NT2/D1 (cell line): ENCODE data around the gene RNF32.

ENCODE experiments used
- DNase-seq: peaks from one replicate; pipeline ENCODE4 v3.0.0-alpha.2; 2011; ENCODE audit warnings: low read depth, low spot score
- H3K27me3 ChIP-seq: 2 replicates; pipeline ENCODE4 v1.6.0; 2011; ENCODE audit warnings: mild to moderate bottlenecking; ENCODE audit not compliant: insufficient read length, insufficient read depth
- H3K36me3 ChIP-seq: 2 replicates; pipeline ENCODE4 v1.6.1; 2011; ENCODE audit warnings: mild to moderate bottlenecking, low read length, mixed read lengths; ENCODE audit not compliant: insufficient read depth, insufficient read length
- H3K4me1 ChIP-seq: 2 replicates; pipeline ENCODE4 v1.5.1; 2011; ENCODE audit not compliant: insufficient read depth, insufficient read length
- H3K4me3 ChIP-seq: 2 replicates; pipeline ENCODE4 v1.5.1; 2011; ENCODE audit warnings: low read depth; ENCODE audit not compliant: insufficient read length
- H3K9ac ChIP-seq: 2 replicates; pipeline ENCODE4 v1.6.0; 2011; ENCODE audit warnings: low read depth; ENCODE audit not compliant: insufficient read length
- H3K9me3 ChIP-seq: 2 replicates; pipeline ENCODE4 v1.5.1; 2011; ENCODE audit warnings: mild to moderate bottlenecking, low read length; ENCODE audit not compliant: insufficient read depth
- SUZ12 ChIP-seq: IDR thresholded peaks from 2 replicates; pipeline ENCODE4 v1.6.1; 2011; ENCODE audit not compliant: insufficient read length, insufficient read depth; ENCODE audit errors: extremely low read depth
- YY1 ChIP-seq: IDR thresholded peaks from 2 replicates; pipeline ENCODE4 v1.6.1; 2011; ENCODE audit not compliant: insufficient read length, insufficient read depth
- ZNF274 ChIP-seq: IDR thresholded peaks from 2 replicates; pipeline ENCODE4 v1.6.1; 2011; ENCODE audit warnings: mild to moderate bottlenecking, low read depth, low read length

Gene RNF32

DNA sequence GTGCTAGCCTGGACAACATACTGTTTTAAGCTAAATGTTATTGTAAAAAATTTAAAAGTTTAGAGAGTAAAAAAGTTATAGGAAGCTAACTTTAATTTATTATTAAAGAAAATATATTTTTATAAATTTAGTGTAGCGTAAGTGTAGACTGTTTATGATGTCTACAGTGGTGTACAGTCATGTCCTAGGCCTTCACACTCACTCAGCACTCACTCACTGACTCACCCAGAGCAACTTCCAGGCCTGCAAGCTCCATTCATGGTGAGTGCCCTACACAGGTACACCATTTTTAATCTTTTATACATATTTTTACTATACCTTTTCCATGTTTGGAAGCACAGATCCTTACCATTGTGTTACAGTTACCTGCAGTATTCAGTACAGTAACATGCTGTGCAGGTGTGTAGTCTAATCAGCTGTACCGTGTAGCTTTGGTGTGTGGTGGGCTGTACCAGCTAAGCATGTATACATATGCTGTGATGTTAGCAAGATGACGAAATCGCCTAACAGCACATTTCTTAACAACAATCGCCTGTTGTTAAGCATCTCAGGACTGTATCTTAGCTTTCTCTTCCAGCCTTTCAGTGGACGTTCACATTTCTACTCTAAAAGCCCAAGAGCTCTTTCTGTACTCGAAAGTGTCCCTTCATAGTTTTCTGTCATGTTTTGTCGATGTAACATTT is 12.5 kb downstream of the RNF32 start:
- H3K36me3 ChIP-seq = no peaks in the 10 kb centered on the region
- TF ChIP-seq ZNF274 (no peak), YY1 (no peak), SUZ12 (no peak)
- no peaks in the 10 kb centered on the region for H3K4me1 ChIP-seq
- H3K9me3 ChIP-seq = peaks cover 7% of the 10 kb centered on the region; the same call in 1 of the 2 replicates
- H3K9ac ChIP-seq = no peak overlapping the region
- H3K27me3 ChIP-seq = no peaks in the 10 kb centered on the region
- DNase-seq = no peak
- no peak overlapping the region for H3K4me3 ChIP-seq

- H3K4me3 ChIP-seq = no peak overlapping the region
- TF ChIP-seq ZNF274 = no peak
- no peak for TF ChIP-seq YY1
- no peak for TF ChIP-seq SUZ12
These were observed 14.1 kb downstream of the RNF32 start for GRCh38 chr7:156654511-156655234.

GRCh38 chr7:156655251-156655650 is 14.7 kb downstream of the RNF32 start:
- no peaks in the 10 kb centered on the region for H3K4me1 ChIP-seq
- peaks cover 4% of the 10 kb centered on the region; the same call in 1 of the 2 replicates for H3K9me3 ChIP-seq
- TF ChIP-seq YY1 (no peak), SUZ12 (no peak), ZNF274 (no peak)
- no peaks in the 10 kb centered on the region for H3K27me3 ChIP-seq
- H3K4me3 ChIP-seq = no peak overlapping the region
- H3K36me3 ChIP-seq = no peaks in the 10 kb centered on the region
- no peak overlapping the region for H3K9ac ChIP-seq
- no peak for DNase-seq

More at GRCh38 chr7:156654511-156655234, 14.1 kb downstream of the RNF32 start:
- H3K4me1 ChIP-seq = no peaks in the 10 kb centered on the region
- H3K9ac ChIP-seq = no peak overlapping the region
- H3K9me3 ChIP-seq = peaks cover 7% of the 10 kb centered on the region; the same call in 1 of the 2 replicates
- no peaks in the 10 kb centered on the region for H3K27me3 ChIP-seq
- no peak for DNase-seq
- no peaks in the 10 kb centered on the region for H3K36me3 ChIP-seq

- TF ChIP-seq SUZ12 (no peak), ZNF274 (no peak), YY1 (no peak)
- H3K27me3 ChIP-seq = no peaks in the 10 kb centered on the region
- no peak overlapping the region for H3K4me3 ChIP-seq
- no peak overlapping the region for H3K9ac ChIP-seq
- no peaks in the 10 kb centered on the region for H3K36me3 ChIP-seq
- no peaks in the 10 kb centered on the region for H3K4me1 ChIP-seq
- H3K9me3 ChIP-seq = no peaks in the 10 kb centered on the region
- DNase-seq = no peak
These were observed 15.4 kb downstream of the RNF32 start for GRCh38 chr7:156655983-156656382.

GRCh38 chr7:156656598-156656997 is 16.0 kb downstream of the RNF32 start:
- H3K9me3 ChIP-seq = no peaks in the 10 kb centered on the region
- no peaks in the 10 kb centered on the region for H3K4me1 ChIP-seq
- DNase-seq = no peak
- no peak for TF ChIP-seq YY1
- TF ChIP-seq ZNF274 = no peak
- no peak for TF ChIP-seq SUZ12
- no peak overlapping the region for H3K9ac ChIP-seq
- H3K27me3 ChIP-seq = no peaks in the 10 kb centered on the region
- H3K4me3 ChIP-seq = no peak overlapping the region
- H3K36me3 ChIP-seq = no peaks in the 10 kb centered on the region

GRCh38 chr7:156657681-156658080 is 17.1 kb downstream of the RNF32 start:
- H3K9me3 ChIP-seq = no peaks in the 10 kb centered on the region
- no peak for DNase-seq
- H3K27me3 ChIP-seq = no peaks in the 10 kb centered on the region
- H3K4me1 ChIP-seq = no peaks in the 10 kb centered on the region
- TF ChIP-seq SUZ12 (no peak), YY1 (no peak), ZNF274 (no peak)
- H3K4me3 ChIP-seq = no peak overlapping the region
- H3K9ac ChIP-seq = no peak overlapping the region
- H3K36me3 ChIP-seq = no peaks in the 10 kb centered on the region

DNA sequence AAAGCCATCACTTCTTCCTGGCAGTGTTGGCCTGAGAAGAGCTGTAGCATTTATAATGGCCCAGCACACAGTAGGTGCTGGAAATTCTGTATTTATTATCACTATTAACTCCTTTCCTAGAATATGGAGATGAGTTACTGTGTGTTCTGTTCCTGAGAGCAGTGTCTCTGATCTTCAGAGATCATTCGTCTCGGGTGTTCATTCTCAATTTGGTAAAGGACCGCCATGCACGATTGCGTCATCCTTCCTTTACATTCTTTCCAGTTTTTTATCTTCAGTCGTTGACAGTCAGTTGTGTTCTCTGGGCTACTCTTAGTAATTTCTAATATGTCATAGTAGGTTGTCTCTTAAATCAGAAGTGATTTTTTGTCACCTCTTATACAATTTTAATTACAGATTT is 18.6 kb downstream of the RNF32 start:
- TF ChIP-seq ZNF274 (no peak), YY1 (no peak), SUZ12 (no peak)
- Histone ChIP-seq H3K27me3 (no peaks in the 10 kb centered on the region), H3K4me1 (no peaks in the 10 kb centered on the region), H3K9ac (no peak overlapping the region), H3K9me3 (no peaks in the 10 kb centered on the region), H3K36me3 (no peaks in the 10 kb centered on the region), H3K4me3 (no peak overlapping the region)
- no peak for DNase-seq
